ENCODE results near the gene RWDD1.
"Not testable (repeated sequence)": the region's sequence is repeated elsewhere in the genome, so short reads cannot be mapped to it uniquely, and the experiment has no call there.

The RWDD1 gene

GRCh38 chr6:116560130-116560529 lies 11.2 kb upstream of the RWDD1 start:
- DNase-seq (ENCODE audit: low read depth, low spot score), result no peak

GRCh38 chr6:116561377-116562018 lies 9.8 kb upstream of the RWDD1 start:
- peak; percentile 47 for DNase-seq (ENCODE audit: low read depth, low spot score)

- DNase-seq (ENCODE audit: low read depth, low spot score), result no peak
Observed at GRCh38 chr6:116562019-116562403, 9.3 kb upstream of the RWDD1 start.

GRCh38 chr6:116562614-116563013 lies 8.7 kb upstream of the RWDD1 start:
- DNase-seq (ENCODE audit: low read depth, low spot score), result no peak

- no peak for DNase-seq (ENCODE audit: low read depth, low spot score)
Observed at GRCh38 chr6:116563830-116564229, 7.5 kb upstream of the RWDD1 start.

- no peak for DNase-seq (ENCODE audit: low read depth, low spot score)
Observed at GRCh38 chr6:116564311-116564710, 7.0 kb upstream of the RWDD1 start.

- DNase-seq (ENCODE audit: low read depth, low spot score), result no peak
Observed at GRCh38 chr6:116564921-116565872, 6.1 kb upstream of the RWDD1 start.

GRCh38 chr6:116568111-116568510 lies 3.2 kb upstream of the RWDD1 start:
- no peak for DNase-seq (ENCODE audit: low read depth, low spot score)

GRCh38 chr6:116568821-116569755 lies 2.2 kb upstream of the RWDD1 start:
- no peak for DNase-seq (ENCODE audit: low read depth, low spot score)

- no peak for DNase-seq (ENCODE audit: low read depth, low spot score)
Observed at GRCh38 chr6:116571683-116572000, 338 bp downstream of the RWDD1 start.

GRCh38 chr6:116572162-116572561 lies 858 bp downstream of the RWDD1 start:
- DNase-seq (ENCODE audit: low read depth, low spot score), result no peak

- DNase-seq (ENCODE audit: low read depth, low spot score), result no peak
Observed at GRCh38 chr6:116575227-116575626, 3.9 kb downstream of the RWDD1 start.

GRCh38 chr6:116577486-116577885 lies 6.2 kb downstream of the RWDD1 start:
- DNase-seq (ENCODE audit: low read depth, low spot score), result no peak

GRCh38 chr6:116578335-116578734 lies 7.0 kb downstream of the RWDD1 start:
- DNase-seq (ENCODE audit: low read depth, low spot score), result no peak

- DNase-seq (ENCODE audit: low read depth, low spot score), result no peak
Observed at GRCh38 chr6:116579143-116579542, 7.8 kb downstream of the RWDD1 start.

GRCh38 chr6:116580198-116580597 lies 8.9 kb downstream of the RWDD1 start:
- DNase-seq (ENCODE audit: low read depth, low spot score), result no peak

GRCh38 chr6:116586276-116586675 lies 15.0 kb downstream of the RWDD1 start:
- no peak for DNase-seq (ENCODE audit: low read depth, low spot score)

GRCh38 chr6:116586738-116587137 lies 15.4 kb downstream of the RWDD1 start:
- DNase-seq (ENCODE audit: low read depth, low spot score), result no peak

- no peak for DNase-seq (ENCODE audit: low read depth, low spot score)
Observed at GRCh38 chr6:116595247-116595646, 23.9 kb downstream of the RWDD1 start.

GRCh38 chr6:116596815-116597214 lies 25.5 kb downstream of the RWDD1 start:
- no peak for DNase-seq (ENCODE audit: low read depth, low spot score)

GRCh38 chr6:116603916-116604315 lies 32.6 kb downstream of the RWDD1 start:
- not testable (repeated sequence) for DNase-seq (ENCODE audit: low read depth, low spot score)

- not testable (repeated sequence) for DNase-seq (ENCODE audit: low read depth, low spot score)
Observed at GRCh38 chr6:116604868-116605267, 33.6 kb downstream of the RWDD1 start.

Data from activated CD4-positive, CD25-positive, alpha-beta regulatory T cell treated with anti-CD3 and anti-CD28 coated beads, Interleukin-2, amount 50 U/mL, for 16 hours (primary cell).